ENCODE measurements around the gene P2RY2. TPM values are rescaled to one million over a fixed set of nuclear protein-coding genes. Genes with fewer than 3 reads are reported as not detected.
A peak's percentile ranks its signal among the peaks of the same experiment; 100 is the strongest.

P2RY2 gene
- total RNA-seq, 1 donor from 2014 or later, result 19.8 TPM

DNA sequence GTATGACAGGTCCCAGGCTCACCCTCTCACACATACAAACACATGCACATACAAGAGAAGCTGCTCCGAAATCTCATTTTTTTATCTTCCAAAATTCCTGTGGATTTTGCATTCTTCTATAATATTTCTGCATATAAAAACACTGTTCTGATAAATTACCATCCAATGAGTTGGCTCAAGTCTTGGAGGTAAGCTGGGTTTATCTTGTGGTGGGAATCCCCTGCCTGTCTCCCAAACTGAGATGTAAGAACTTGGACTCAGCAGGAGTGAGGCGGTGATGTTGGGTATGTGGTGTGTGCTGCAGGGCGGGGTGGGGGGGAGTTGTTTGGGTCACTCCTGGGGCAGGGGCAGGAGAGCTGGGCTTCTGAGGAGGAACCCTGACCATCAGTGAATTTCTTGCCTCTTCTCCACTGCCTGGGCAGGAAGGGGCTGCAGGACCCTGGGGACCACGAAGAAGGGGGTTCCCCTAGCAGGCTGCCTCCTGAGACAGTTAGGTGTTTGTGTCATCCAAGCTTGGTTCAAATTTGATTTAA, 47.3 kb downstream of the P2RY2 start:
- Histone ChIP-seq H3K4me3 (no peak overlapping the region), H3K36me3 (no peaks in the 10 kb centered on the region), H3K9me3 (replicated peaks) (no peaks in the 10 kb centered on the region), H3K4me1 (peaks cover 56% of the 10 kb centered on the region), H3K27ac (replicated peaks) (no peak overlapping the region), H3K27me3 (ENCODE audit: low read depth) (peaks cover 14% of the 10 kb centered on the region)
- no peak for DNase-seq
- TF ChIP-seq CTCF (IDR thresholded peaks at IDR 0.05; ENCODE audit: borderline replicate concordance), result no peak
- intact Hi-C loops (cut with micrococcal nuclease), result no loop called here

DNA sequence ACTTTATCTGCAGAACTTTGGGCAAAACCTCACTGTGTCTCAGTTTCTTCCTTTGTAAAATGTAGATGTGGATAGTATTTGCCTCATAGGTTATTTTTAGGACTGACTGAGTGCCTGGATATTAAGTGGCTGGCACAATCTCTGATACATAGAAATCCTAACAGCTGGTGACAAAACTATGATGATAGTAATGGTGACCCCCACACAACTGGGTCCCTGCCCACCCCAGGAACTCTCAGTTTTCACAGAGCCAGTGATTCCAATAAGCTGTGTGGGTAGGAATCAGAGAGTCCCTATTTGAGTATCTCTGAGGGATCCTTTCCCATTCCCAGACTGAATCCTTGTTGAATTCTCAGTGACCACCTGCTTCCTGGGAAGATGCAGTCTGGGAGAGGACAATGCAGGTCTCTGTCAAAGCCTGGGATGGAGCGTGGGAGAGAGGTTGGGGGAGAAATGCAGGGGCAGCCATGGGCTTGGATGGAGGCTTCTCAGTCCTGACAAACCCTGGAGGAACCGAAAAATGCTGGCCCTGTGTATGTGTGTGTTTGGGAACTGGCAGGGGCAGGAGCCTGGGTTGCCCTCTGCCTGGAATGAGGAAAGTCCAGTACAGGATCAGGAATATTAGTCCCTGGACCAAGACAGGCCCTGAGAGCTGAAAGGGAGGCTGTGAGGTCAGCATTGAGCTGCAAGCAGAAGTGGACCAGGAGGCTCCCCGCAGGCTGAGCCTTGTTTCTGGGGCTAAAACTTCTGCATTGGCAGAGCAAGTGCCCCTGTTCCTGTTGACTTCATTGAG, 48.0 kb downstream of the P2RY2 start:
- Histone ChIP-seq H3K4me1 (peaks cover 57% of the 10 kb centered on the region), H3K27ac (replicated peaks) (peak overlapping the region; percentile 3), H3K27me3 (ENCODE audit: low read depth) (peaks cover 14% of the 10 kb centered on the region), H3K4me3 (no peak overlapping the region), H3K36me3 (no peaks in the 10 kb centered on the region), H3K9me3 (replicated peaks) (no peaks in the 10 kb centered on the region)
- intact Hi-C loops (cut with micrococcal nuclease), result no loop called here
- TF ChIP-seq CTCF (IDR thresholded peaks at IDR 0.05; ENCODE audit: borderline replicate concordance), result no peak
- no peak for DNase-seq

DNA sequence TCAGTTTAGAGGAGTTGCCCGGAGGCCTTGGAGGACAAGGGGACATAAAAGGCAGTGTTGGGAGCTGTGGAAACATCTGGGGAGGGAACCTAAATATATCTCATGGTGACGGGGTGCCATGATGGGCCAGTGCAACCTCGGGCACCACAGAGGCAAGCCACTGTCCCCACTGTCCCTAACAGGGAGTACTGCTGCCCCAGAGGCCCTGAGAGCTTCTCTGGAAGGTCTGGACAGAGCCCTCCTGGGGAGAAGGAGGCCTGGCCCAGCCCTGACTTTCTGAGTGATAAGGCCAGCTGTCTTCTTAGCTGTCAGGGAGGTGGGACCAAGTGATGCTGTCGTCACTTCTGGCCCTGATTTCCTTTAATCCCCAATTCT, 48.6 kb downstream of the P2RY2 start:
- intact Hi-C loops (cut with micrococcal nuclease), result no loop called here
- Histone ChIP-seq H3K27ac (replicated peaks) (peak overlapping the region; percentile 3), H3K27me3 (ENCODE audit: low read depth) (peaks cover 14% of the 10 kb centered on the region), H3K36me3 (no peaks in the 10 kb centered on the region), H3K4me1 (peaks cover 57% of the 10 kb centered on the region), H3K9me3 (replicated peaks) (no peaks in the 10 kb centered on the region), H3K4me3 (no peak overlapping the region)
- TF ChIP-seq CTCF (IDR thresholded peaks at IDR 0.05; ENCODE audit: borderline replicate concordance), result no peak
- DNase-seq, result no peak

- peaks cover 57% of the 10 kb centered on the region for H3K4me1 ChIP-seq
- H3K4me3 ChIP-seq, result no peak overlapping the region
- DNase-seq, result no peak
- TF ChIP-seq CTCF (IDR thresholded peaks at IDR 0.05; ENCODE audit: borderline replicate concordance), result no peak
- peaks cover 14% of the 10 kb centered on the region for H3K27me3 ChIP-seq (ENCODE audit: low read depth)
- no peaks in the 10 kb centered on the region for H3K9me3 ChIP-seq (replicated peaks)
- intact Hi-C loops (cut with micrococcal nuclease), result no loop called here
- peak overlapping the region; percentile 3 for H3K27ac ChIP-seq (replicated peaks)
- no peaks in the 10 kb centered on the region for H3K36me3 ChIP-seq
Measured at GRCh38 chr11:73267122-73267846, 49.2 kb downstream of the P2RY2 start.

DNA sequence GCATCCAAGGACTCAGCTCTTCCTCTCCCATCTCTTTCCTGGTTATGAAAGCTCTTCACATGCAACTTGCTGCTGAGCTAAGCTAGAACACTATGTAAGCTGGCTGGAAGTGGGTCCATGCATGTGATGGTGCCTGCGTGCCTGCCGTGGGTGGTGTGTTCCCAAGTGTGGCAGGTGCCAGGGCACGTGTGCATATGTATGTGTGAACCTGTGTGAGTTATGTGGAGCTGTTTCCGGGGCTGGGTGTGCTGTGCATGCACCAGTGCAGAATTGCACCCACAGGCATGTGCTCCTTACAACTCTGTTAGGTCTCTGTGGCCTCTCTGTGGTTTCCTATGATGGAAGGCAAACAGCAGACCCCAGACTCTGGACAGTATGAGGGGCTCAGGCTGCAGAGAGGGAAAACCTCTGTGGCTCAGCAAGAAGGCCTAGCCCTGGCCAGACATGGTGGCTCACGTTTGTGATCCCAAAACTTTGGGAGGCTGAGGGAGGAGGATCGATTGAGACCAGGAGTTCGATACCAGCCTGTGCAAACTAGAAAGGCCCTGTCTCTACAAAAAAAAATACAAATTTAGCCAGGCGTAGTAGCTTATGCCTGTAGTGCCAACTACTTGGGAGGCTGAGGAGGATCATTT, 49.9 kb downstream of the P2RY2 start:
- H3K4me1 ChIP-seq, result peaks cover 57% of the 10 kb centered on the region
- DNase-seq, result no peak
- intact Hi-C loops (cut with micrococcal nuclease), result no loop called here

More for the DNA sequence above, 49.9 kb downstream of the P2RY2 start:
- Histone ChIP-seq H3K4me3 (no peak overlapping the region), H3K36me3 (no peaks in the 10 kb centered on the region), H3K27ac (replicated peaks) (no peak overlapping the region), H3K27me3 (ENCODE audit: low read depth) (peaks cover 14% of the 10 kb centered on the region), H3K9me3 (replicated peaks) (no peaks in the 10 kb centered on the region)
- no peak for TF ChIP-seq CTCF (IDR thresholded peaks at IDR 0.05; ENCODE audit: borderline replicate concordance)

All from left ventricle myocardium inferior (tissue), 1 donor.